Islet of Langerhans (tissue), 1 donor: Measurements from ENCODE around the gene CFAP46.
"Not testable (repeated sequence)": the region's sequence is repeated elsewhere in the genome, so short reads cannot be mapped to it uniquely, and the experiment has no call there.

Experiments used
- FAIRE-seq: peaks from one replicate; lab custom pipeline; 2011; peaks lifted over from hg19 to GRCh38; lab: Jason Lieb, UNC

The CFAP46 gene

GRCh38 chr10:132912713-132913558, 29.4 kb downstream of the CFAP46 start:
- FAIRE-seq: no peak

- FAIRE-seq: no peak
Measured at GRCh38 chr10:132912225-132912712, 30.1 kb downstream of the CFAP46 start.

GRCh38 chr10:132911786-132912097, 30.6 kb downstream of the CFAP46 start:
- FAIRE-seq: no peak

- no peak for FAIRE-seq
Measured at GRCh38 chr10:132910901-132911785, 31.2 kb downstream of the CFAP46 start.

- no peak for FAIRE-seq
Measured at GRCh38 chr10:132910186-132910880, 32.0 kb downstream of the CFAP46 start.

GRCh38 chr10:132909491-132910071, 32.8 kb downstream of the CFAP46 start:
- FAIRE-seq: no peak

GRCh38 chr10:132908621-132909295, 33.6 kb downstream of the CFAP46 start:
- FAIRE-seq: no peak

- no peak for FAIRE-seq
Measured at GRCh38 chr10:132907821-132908620, 34.3 kb downstream of the CFAP46 start.

- no peak for FAIRE-seq
Measured at GRCh38 chr10:132906836-132907235, 35.5 kb downstream of the CFAP46 start.

GRCh38 chr10:132906106-132906505, 36.3 kb downstream of the CFAP46 start:
- no peak for FAIRE-seq

GRCh38 chr10:132905661-132906060, 36.7 kb downstream of the CFAP46 start:
- FAIRE-seq: no peak

GRCh38 chr10:132904814-132905649, 37.3 kb downstream of the CFAP46 start:
- FAIRE-seq: no peak

- FAIRE-seq: no peak
Measured at GRCh38 chr10:132904181-132904813, 38.1 kb downstream of the CFAP46 start.

GRCh38 chr10:132902656-132903575, 39.5 kb downstream of the CFAP46 start:
- FAIRE-seq: not testable (repeated sequence)

- FAIRE-seq: no peak
Measured at GRCh38 chr10:132901351-132901750, 41.0 kb downstream of the CFAP46 start.

- FAIRE-seq: no peak
Measured at GRCh38 chr10:132900211-132900756, 42.1 kb downstream of the CFAP46 start.

GRCh38 chr10:132899751-132900065, 42.7 kb downstream of the CFAP46 start:
- no peak for FAIRE-seq
